Measurements from ENCODE around the gene ZCCHC24. TPM values are rescaled to one million over a fixed set of nuclear protein-coding genes. Genes with fewer than 3 reads are reported as not detected.

ZCCHC24 gene
- total RNA-seq, 2 experiments from 2014 or later, result 0.98 to 2.2 TPM

DNA sequence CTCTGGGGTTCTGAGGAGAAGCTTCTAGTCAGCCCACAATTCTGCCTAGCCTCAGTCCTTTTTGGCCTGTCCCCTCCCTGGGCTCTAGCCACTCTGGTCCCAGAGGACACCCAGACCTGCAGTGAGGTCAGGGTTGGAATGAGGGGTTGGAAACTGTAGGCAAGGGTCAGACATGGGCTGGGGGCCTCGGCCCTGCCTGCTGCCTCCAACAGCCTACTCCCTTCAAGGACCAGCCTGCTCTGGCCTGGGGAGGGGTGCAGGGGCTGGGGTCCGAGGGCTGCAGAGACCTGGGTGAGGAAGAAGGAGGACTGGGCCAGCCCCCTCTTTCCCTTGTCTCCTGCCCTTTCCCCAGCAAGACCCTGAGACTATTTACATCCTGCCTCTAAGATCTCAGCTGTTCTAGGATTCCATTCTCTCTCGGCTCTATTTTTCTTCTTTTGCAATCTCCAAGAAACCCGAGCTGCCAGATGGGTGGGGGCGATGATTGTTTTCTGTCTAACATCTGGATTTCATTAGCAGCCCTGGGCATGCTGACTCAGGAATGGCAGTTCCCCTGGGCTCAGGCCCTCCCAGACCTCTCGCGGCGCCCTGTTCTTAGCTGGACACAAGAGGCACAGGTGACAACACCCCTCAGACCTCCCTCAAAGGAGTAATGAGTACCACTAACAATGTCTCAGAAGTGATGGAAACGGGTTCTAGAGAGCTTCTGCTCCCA, 23.1 kb downstream of the ZCCHC24 start:
- TF ChIP-seq CTCF (conservative IDR thresholded peaks at IDR 0.05; ENCODE audit: low read length), result no peak
- TF ChIP-seq EZH2phosphoT487 (IDR thresholded peaks at IDR 0.05; ENCODE audit: borderline replicate concordance, low read depth, low read length), result no peak
- DNase-seq (ENCODE audit: low spot score), result no peak
- H3K9me3 ChIP-seq (ENCODE audit: low read length), result no peaks in the 10 kb centered on the region
- no peak overlapping the region for H3K27ac ChIP-seq (ENCODE audit: low read depth, low read length, poor library complexity, severe bottlenecking)
- no peak overlapping the region for H2AFZ ChIP-seq (ENCODE audit: low read length)
- no peaks in the 10 kb centered on the region for H4K20me1 ChIP-seq (ENCODE audit: insufficient read depth, low read length)
- H3K36me3 ChIP-seq (ENCODE audit: insufficient read depth, low read length), result no peaks in the 10 kb centered on the region
- H3K4me2 ChIP-seq (ENCODE audit: low read length), result no peak overlapping the region
- BruUV-seq (replicated peaks), result no TSS peak
- ChIA-PET CTCF (ENCODE audit: unreplicated experiment) (no interaction called here), POLR2A (no interaction called here)
- H3K79me2 ChIP-seq (ENCODE audit: insufficient read depth, low read depth, low read length), result no peaks in the 10 kb centered on the region
- H3K4me3 ChIP-seq (ENCODE audit: low read depth, low read length, poor library complexity, severe bottlenecking), result no peak overlapping the region
- intact Hi-C loops (cut with micrococcal nuclease; ENCODE audit: unreplicated experiment), result no loop called here
- H3K4me1 ChIP-seq (ENCODE audit: insufficient read depth, low read length, poor library complexity, severe bottlenecking), result no peaks in the 10 kb centered on the region
- no peaks in the 10 kb centered on the region for H3K9me2 ChIP-seq (ENCODE audit: insufficient read depth, low read length)

- no peaks in the 10 kb centered on the region for H3K36me3 ChIP-seq (ENCODE audit: insufficient read depth, low read length)
- intact Hi-C loops (cut with micrococcal nuclease; ENCODE audit: unreplicated experiment), result no loop called here
- no peak for DNase-seq (ENCODE audit: low spot score)
- ChIA-PET CTCF (ENCODE audit: unreplicated experiment) (no interaction called here), POLR2A (no interaction called here)
- no peak overlapping the region for H3K4me3 ChIP-seq (ENCODE audit: low read depth, low read length, poor library complexity, severe bottlenecking)
- H3K9me2 ChIP-seq (ENCODE audit: insufficient read depth, low read length), result no peaks in the 10 kb centered on the region
- no peaks in the 10 kb centered on the region for H4K20me1 ChIP-seq (ENCODE audit: insufficient read depth, low read length)
- H3K27ac ChIP-seq (ENCODE audit: low read depth, low read length, poor library complexity, severe bottlenecking), result no peak overlapping the region
- no peaks in the 10 kb centered on the region for H3K9me3 ChIP-seq (ENCODE audit: low read length)
- no peak overlapping the region for H3K4me2 ChIP-seq (ENCODE audit: low read length)
- no peaks in the 10 kb centered on the region for H3K4me1 ChIP-seq (ENCODE audit: insufficient read depth, low read length, poor library complexity, severe bottlenecking)
- no peaks in the 10 kb centered on the region for H3K79me2 ChIP-seq (ENCODE audit: insufficient read depth, low read depth, low read length)
- no peak for TF ChIP-seq EZH2phosphoT487 (IDR thresholded peaks at IDR 0.05; ENCODE audit: borderline replicate concordance, low read depth, low read length)
- TF ChIP-seq CTCF (conservative IDR thresholded peaks at IDR 0.05; ENCODE audit: low read length), result no peak
- no peak overlapping the region for H2AFZ ChIP-seq (ENCODE audit: low read length)
- BruUV-seq (replicated peaks), result no TSS peak
Observed at GRCh38 chr10:79420974-79421688, 24.3 kb downstream of the ZCCHC24 start.

Measured in OCI-LY7 (cell line).